ENCODE data around the gene IPPK.

IPPK gene

DNA sequence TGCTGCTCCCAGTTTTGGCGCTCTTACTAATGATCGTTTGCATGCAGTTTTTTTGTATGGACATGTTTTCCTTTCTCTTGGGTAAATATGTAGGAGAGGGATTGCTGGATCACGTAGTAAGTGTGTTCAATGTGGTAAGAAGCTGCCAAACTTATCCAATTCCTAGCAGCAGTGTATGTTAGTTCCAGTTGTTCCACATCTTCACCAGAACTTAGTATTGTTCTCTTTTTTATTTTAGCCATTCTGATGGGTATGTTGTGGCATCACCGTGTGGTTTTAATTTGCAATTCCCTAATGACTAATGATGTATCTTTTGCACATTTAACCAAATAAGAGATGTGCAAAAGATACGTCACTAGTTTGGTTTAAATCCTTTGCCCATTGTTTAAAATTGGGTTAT, 65.9 kb downstream of the IPPK start:
- Histone ChIP-seq H3K9me3 (replicated peaks in 1 of 2; ENCODE audit: control insufficient read depth in 2 of 2, insufficient read depth in 1 of 2, low read depth in 1 of 2, low read length in 2 of 2) (peaks cover 0 to 11% of the 10 kb centered on the region in 2 donors), H3K14ac (ENCODE audit: low read length) (no peak overlapping the region), H3K36me3 (replicated peaks in 1 of 2; ENCODE audit: control insufficient read depth in 2 of 2, insufficient read depth in 2 of 2, low read length in 2 of 2) (no peaks in the 10 kb centered on the region), H2BK15ac (ENCODE audit: low read length) (no peak overlapping the region), H2AFZ (ENCODE audit: low read length) (no peak overlapping the region), H3K4me2 (ENCODE audit: insufficient read depth, low read length, poor library complexity, severe bottlenecking) (no peak overlapping the region), H2BK120ac (ENCODE audit: low read depth, low read length) (no peak overlapping the region), H3K27me3 (ENCODE audit: control insufficient read depth in 3 of 3, insufficient read depth in 3 of 3, low read depth in 1 of 3, low read length in 3 of 3) (no peaks in the 10 kb centered on the region), H3K4ac (ENCODE audit: low read length) (no peak overlapping the region), H3K4me3 (ENCODE audit: low read length in 2 of 2) (no peak overlapping the region), H3K23ac (ENCODE audit: low read depth, low read length, poor library complexity) (no peak overlapping the region), H2BK12ac (ENCODE audit: low read length) (no peak overlapping the region), H4K91ac (ENCODE audit: low read depth, low read length, poor library complexity) (no peak overlapping the region), H3K79me1 (ENCODE audit: low read depth, low read length) (no peaks in the 10 kb centered on the region), H2AK5ac (ENCODE audit: low read depth, low read length) (no peak overlapping the region), H4K8ac (ENCODE audit: low read depth, low read length) (no peak overlapping the region), H3K27ac (replicated peaks; ENCODE audit: low read length) (no peak overlapping the region), H2BK5ac (ENCODE audit: low read length) (no peak overlapping the region), H3K9ac (ENCODE audit: low read depth, low read length, poor library complexity) (no peak overlapping the region), H3K18ac (ENCODE audit: low read length) (no peak overlapping the region), H3K4me1 (ENCODE audit: control insufficient read depth in 2 of 2, insufficient read depth in 1 of 2, low read depth in 1 of 2, low read length in 2 of 2) (peaks cover 6 to 7% of the 10 kb centered on the region in 2 donors)
- no CpG with 5 or more reads among the region's 5 CpGs for WGBS, 2 donors (ENCODE audit: extremely low coverage in 2 of 2, insufficient read length in 2 of 2, insufficient replicate concordance in 1 of 2)
- DNase-seq (ENCODE audit: low spot score) = no peak

DNA sequence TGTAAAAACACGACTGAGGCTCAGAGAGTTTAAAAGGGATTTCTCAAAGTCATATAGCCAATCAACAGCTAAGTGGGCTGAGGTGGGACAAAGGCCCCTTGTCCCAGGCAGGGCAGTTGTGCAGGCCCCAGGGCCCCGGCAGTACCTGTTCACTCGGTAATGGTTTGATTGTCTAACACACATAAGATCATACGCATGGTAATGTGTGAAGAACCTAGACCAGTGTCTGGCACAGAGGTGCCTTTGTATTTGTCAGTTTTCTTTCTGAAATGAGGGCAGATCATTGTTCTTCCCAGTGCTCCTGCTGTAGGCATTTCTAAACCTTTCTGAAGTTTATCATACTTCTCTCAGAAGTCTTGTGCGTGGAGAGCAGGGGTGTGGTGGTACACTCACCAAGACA, 66.8 kb downstream of the IPPK start:
- no peaks in the 10 kb centered on the region for H3K36me3 ChIP-seq (replicated peaks in 1 of 2; ENCODE audit: control insufficient read depth in 2 of 2, insufficient read depth in 2 of 2, low read length in 2 of 2)
- no peak overlapping the region for H4K8ac ChIP-seq (ENCODE audit: low read depth, low read length)
- DNase-seq (ENCODE audit: low spot score) = no peak
- H2BK120ac ChIP-seq (ENCODE audit: low read depth, low read length) = no peak overlapping the region
- no peak overlapping the region for H3K14ac ChIP-seq (ENCODE audit: low read length)
- no peak overlapping the region for H3K4ac ChIP-seq (ENCODE audit: low read length)
- H3K27ac ChIP-seq (replicated peaks; ENCODE audit: low read length) = no peak overlapping the region
- H2BK5ac ChIP-seq (ENCODE audit: low read length) = no peak overlapping the region
- H3K18ac ChIP-seq (ENCODE audit: low read length) = no peak overlapping the region
- H2BK15ac ChIP-seq (ENCODE audit: low read length) = no peak overlapping the region
- no CpG with 5 or more reads among the region's 5 CpGs for WGBS, 2 donors (ENCODE audit: extremely low coverage in 2 of 2, insufficient read length in 2 of 2, insufficient replicate concordance in 1 of 2)
- no peak overlapping the region for H2AK5ac ChIP-seq (ENCODE audit: low read depth, low read length)
- no peak overlapping the region for H3K23ac ChIP-seq (ENCODE audit: low read depth, low read length, poor library complexity)
- no peaks in the 10 kb centered on the region for H3K79me1 ChIP-seq (ENCODE audit: low read depth, low read length)
- no peak overlapping the region for H2BK12ac ChIP-seq (ENCODE audit: low read length)
- no peaks in the 10 kb centered on the region for H3K27me3 ChIP-seq (ENCODE audit: control insufficient read depth in 3 of 3, insufficient read depth in 3 of 3, low read depth in 1 of 3, low read length in 3 of 3)
- H4K91ac ChIP-seq (ENCODE audit: low read depth, low read length, poor library complexity) = no peak overlapping the region
- no peak overlapping the region for H3K4me3 ChIP-seq (ENCODE audit: low read length in 2 of 2)
- H2AFZ ChIP-seq (ENCODE audit: low read length) = no peak overlapping the region
- no peak overlapping the region for H3K4me2 ChIP-seq (ENCODE audit: insufficient read depth, low read length, poor library complexity, severe bottlenecking)
- H3K9ac ChIP-seq (ENCODE audit: low read depth, low read length, poor library complexity) = no peak overlapping the region
- H3K4me1 ChIP-seq (ENCODE audit: control insufficient read depth in 2 of 2, insufficient read depth in 1 of 2, low read depth in 1 of 2, low read length in 2 of 2) = no peaks in the 10 kb centered on the region
- peaks cover 0 to 11% of the 10 kb centered on the region in 2 donors for H3K9me3 ChIP-seq (replicated peaks in 1 of 2; ENCODE audit: control insufficient read depth in 2 of 2, insufficient read depth in 1 of 2, low read depth in 1 of 2, low read length in 2 of 2)

GRCh38 chr9:92602413-92602812, 67.5 kb downstream of the IPPK start:
- H3K36me3 ChIP-seq (replicated peaks in 1 of 2; ENCODE audit: control insufficient read depth in 2 of 2, insufficient read depth in 2 of 2, low read length in 2 of 2) = no peaks in the 10 kb centered on the region
- H3K4me2 ChIP-seq (ENCODE audit: insufficient read depth, low read length, poor library complexity, severe bottlenecking) = no peak overlapping the region
- H3K9me3 ChIP-seq (replicated peaks in 1 of 2; ENCODE audit: control insufficient read depth in 2 of 2, insufficient read depth in 1 of 2, low read depth in 1 of 2, low read length in 2 of 2) = peaks cover 0 to 11% of the 10 kb centered on the region in 2 donors
- H3K4me3 ChIP-seq (ENCODE audit: low read length in 2 of 2) = no peak overlapping the region
- no peak overlapping the region for H3K4ac ChIP-seq (ENCODE audit: low read length)
- no peak overlapping the region for H3K18ac ChIP-seq (ENCODE audit: low read length)
- no peaks in the 10 kb centered on the region for H3K4me1 ChIP-seq (ENCODE audit: control insufficient read depth in 2 of 2, insufficient read depth in 1 of 2, low read depth in 1 of 2, low read length in 2 of 2)
- no peak overlapping the region for H2BK5ac ChIP-seq (ENCODE audit: low read length)
- peak overlapping the region; percentile 52 for H3K23ac ChIP-seq (ENCODE audit: low read depth, low read length, poor library complexity)
- DNase-seq (ENCODE audit: low spot score) = no peak
- no peak overlapping the region for H2BK12ac ChIP-seq (ENCODE audit: low read length)
- no peak overlapping the region for H4K8ac ChIP-seq (ENCODE audit: low read depth, low read length)
- H3K9ac ChIP-seq (ENCODE audit: low read depth, low read length, poor library complexity) = no peak overlapping the region
- H2BK15ac ChIP-seq (ENCODE audit: low read length) = no peak overlapping the region
- H2AFZ ChIP-seq (ENCODE audit: low read length) = no peak overlapping the region
- H3K27me3 ChIP-seq (ENCODE audit: control insufficient read depth in 3 of 3, insufficient read depth in 3 of 3, low read depth in 1 of 3, low read length in 3 of 3) = no peaks in the 10 kb centered on the region
- no peak overlapping the region for H3K27ac ChIP-seq (replicated peaks; ENCODE audit: low read length)
- no peak overlapping the region for H3K14ac ChIP-seq (ENCODE audit: low read length)
- WGBS, 2 donors (ENCODE audit: extremely low coverage in 2 of 2, insufficient read length in 2 of 2, insufficient replicate concordance in 1 of 2) = no CpG with 5 or more reads among the region's 10 CpGs
- H2BK120ac ChIP-seq (ENCODE audit: low read depth, low read length) = no peak overlapping the region
- H4K91ac ChIP-seq (ENCODE audit: low read depth, low read length, poor library complexity) = no peak overlapping the region
- no peak overlapping the region for H2AK5ac ChIP-seq (ENCODE audit: low read depth, low read length)
- no peaks in the 10 kb centered on the region for H3K79me1 ChIP-seq (ENCODE audit: low read depth, low read length)

DNA sequence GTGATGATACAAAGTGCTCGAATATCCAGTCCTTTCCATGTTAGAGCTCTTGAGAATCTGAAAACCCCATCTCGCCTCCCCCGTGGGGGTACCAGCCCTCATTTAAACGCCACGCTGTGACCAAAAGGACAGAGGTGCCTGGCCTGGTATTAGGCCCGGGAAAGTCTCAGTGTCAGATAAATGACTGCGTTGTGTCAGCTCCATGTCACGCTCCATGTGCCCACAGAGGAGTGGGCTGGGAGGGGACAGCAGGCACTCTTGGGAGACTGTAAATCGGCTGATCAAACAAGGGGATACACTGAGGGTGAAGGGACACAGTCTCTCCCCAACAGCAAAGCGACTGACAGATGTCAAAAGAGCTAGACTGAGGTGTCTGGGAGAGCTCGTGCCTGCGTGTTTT, 68.5 kb downstream of the IPPK start:
- Histone ChIP-seq H4K91ac (ENCODE audit: low read depth, low read length, poor library complexity) (no peak overlapping the region), H3K9me3 (replicated peaks in 1 of 2; ENCODE audit: control insufficient read depth in 2 of 2, insufficient read depth in 1 of 2, low read depth in 1 of 2, low read length in 2 of 2) (peaks cover 0 to 11% of the 10 kb centered on the region in 2 donors), H3K18ac (ENCODE audit: low read length) (no peak overlapping the region), H3K36me3 (replicated peaks in 1 of 2; ENCODE audit: control insufficient read depth in 2 of 2, insufficient read depth in 2 of 2, low read length in 2 of 2) (no peaks in the 10 kb centered on the region), H2AFZ (ENCODE audit: low read length) (no peak overlapping the region), H2BK12ac (ENCODE audit: low read length) (no peak overlapping the region), H4K8ac (ENCODE audit: low read depth, low read length) (no peak overlapping the region), H2BK5ac (ENCODE audit: low read length) (peak overlapping the region; percentile 13), H2AK5ac (ENCODE audit: low read depth, low read length) (no peak overlapping the region), H3K79me1 (ENCODE audit: low read depth, low read length) (no peaks in the 10 kb centered on the region), H3K9ac (ENCODE audit: low read depth, low read length, poor library complexity) (peak overlapping the region; percentile 34), H3K27me3 (ENCODE audit: control insufficient read depth in 3 of 3, insufficient read depth in 3 of 3, low read depth in 1 of 3, low read length in 3 of 3) (no peaks in the 10 kb centered on the region), H3K23ac (ENCODE audit: low read depth, low read length, poor library complexity) (no peak overlapping the region), H3K4me2 (ENCODE audit: insufficient read depth, low read length, poor library complexity, severe bottlenecking) (no peak overlapping the region), H3K4me1 (ENCODE audit: control insufficient read depth in 2 of 2, insufficient read depth in 1 of 2, low read depth in 1 of 2, low read length in 2 of 2) (no peaks in the 10 kb centered on the region), H2BK120ac (ENCODE audit: low read depth, low read length) (no peak overlapping the region), H3K4ac (ENCODE audit: low read length) (no peak overlapping the region), H3K4me3 (ENCODE audit: low read length in 2 of 2) (no peak overlapping the region), H2BK15ac (ENCODE audit: low read length) (no peak overlapping the region), H3K27ac (replicated peaks; ENCODE audit: low read length) (no peak overlapping the region), H3K14ac (ENCODE audit: low read length) (no peak overlapping the region)
- no CpG with 5 or more reads among the region's 12 CpGs for WGBS, 2 donors (ENCODE audit: extremely low coverage in 2 of 2, insufficient read length in 2 of 2, insufficient replicate concordance in 1 of 2)
- DNase-seq (ENCODE audit: low spot score) = no peak

Data from neuronal stem cell (in vitro differentiated cells).